Measurements from ENCODE around the gene SDK2.

SDK2 gene

GRCh38 chr17:73548620-73549311 is 95.5 kb downstream of the SDK2 start:
- DNase-seq (ENCODE audit: low read depth) = no peak
- H3K4me3 ChIP-seq (ENCODE audit: low read length) = no peak overlapping the region
- no peak for TF ChIP-seq CTCF (conservative IDR thresholded peaks at IDR 0.05; ENCODE audit: low read depth, low read length)

DNA sequence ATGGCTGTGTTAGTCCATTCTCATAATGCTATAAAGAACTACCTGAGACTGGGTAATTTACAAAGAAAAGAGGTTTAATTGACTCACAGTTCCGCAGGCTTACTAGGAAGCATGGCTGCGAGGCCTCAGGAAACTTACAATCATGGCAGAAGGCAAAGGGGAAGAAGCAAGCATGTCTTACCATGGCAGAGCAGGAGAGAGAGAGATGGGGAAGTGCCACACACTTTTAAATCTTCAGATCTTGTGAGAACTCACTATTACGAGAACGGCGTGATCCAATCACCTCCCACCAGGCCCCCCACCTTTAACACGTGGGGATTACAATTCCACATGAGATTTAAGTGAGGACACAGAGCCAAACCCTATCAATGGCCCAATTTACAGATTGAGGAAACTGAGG is 96.5 kb downstream of the SDK2 start:
- DNase-seq (ENCODE audit: low read depth) = no peak
- no peak for TF ChIP-seq CTCF (conservative IDR thresholded peaks at IDR 0.05; ENCODE audit: low read depth, low read length)
- H3K4me3 ChIP-seq (ENCODE audit: low read length) = no peak overlapping the region

- DNase-seq (ENCODE audit: low read depth) = no peak
- H3K4me3 ChIP-seq (ENCODE audit: low read length) = no peak overlapping the region
- TF ChIP-seq CTCF (conservative IDR thresholded peaks at IDR 0.05; ENCODE audit: low read depth, low read length) = no peak
These were observed 97.3 kb downstream of the SDK2 start for GRCh38 chr17:73546770-73547536.

GRCh38 chr17:73546114-73546513 is 98.1 kb downstream of the SDK2 start:
- DNase-seq (ENCODE audit: low read depth) = no peak
- no peak overlapping the region for H3K4me3 ChIP-seq (ENCODE audit: low read length)
- no peak for TF ChIP-seq CTCF (conservative IDR thresholded peaks at IDR 0.05; ENCODE audit: low read depth, low read length)

- DNase-seq (ENCODE audit: low read depth) = no peak
- TF ChIP-seq CTCF (conservative IDR thresholded peaks at IDR 0.05; ENCODE audit: low read depth, low read length) = no peak
- H3K4me3 ChIP-seq (ENCODE audit: low read length) = no peak overlapping the region
These were observed 98.9 kb downstream of the SDK2 start for GRCh38 chr17:73545109-73546032.

GRCh38 chr17:73544333-73544732 is 99.9 kb downstream of the SDK2 start:
- no peak for TF ChIP-seq CTCF (conservative IDR thresholded peaks at IDR 0.05; ENCODE audit: low read depth, low read length)
- DNase-seq (ENCODE audit: low read depth) = no peak
- H3K4me3 ChIP-seq (ENCODE audit: low read length) = no peak overlapping the region
